ENCODE measurements around the gene DDX51. TPM values are rescaled to one million over a fixed set of nuclear protein-coding genes. Genes with fewer than 3 reads are reported as not detected.

Gene DDX51
- total and polyA plus RNA-seq, 2 experiments from 2014 or later, result 3.7 to 7.5 TPM

DNA sequence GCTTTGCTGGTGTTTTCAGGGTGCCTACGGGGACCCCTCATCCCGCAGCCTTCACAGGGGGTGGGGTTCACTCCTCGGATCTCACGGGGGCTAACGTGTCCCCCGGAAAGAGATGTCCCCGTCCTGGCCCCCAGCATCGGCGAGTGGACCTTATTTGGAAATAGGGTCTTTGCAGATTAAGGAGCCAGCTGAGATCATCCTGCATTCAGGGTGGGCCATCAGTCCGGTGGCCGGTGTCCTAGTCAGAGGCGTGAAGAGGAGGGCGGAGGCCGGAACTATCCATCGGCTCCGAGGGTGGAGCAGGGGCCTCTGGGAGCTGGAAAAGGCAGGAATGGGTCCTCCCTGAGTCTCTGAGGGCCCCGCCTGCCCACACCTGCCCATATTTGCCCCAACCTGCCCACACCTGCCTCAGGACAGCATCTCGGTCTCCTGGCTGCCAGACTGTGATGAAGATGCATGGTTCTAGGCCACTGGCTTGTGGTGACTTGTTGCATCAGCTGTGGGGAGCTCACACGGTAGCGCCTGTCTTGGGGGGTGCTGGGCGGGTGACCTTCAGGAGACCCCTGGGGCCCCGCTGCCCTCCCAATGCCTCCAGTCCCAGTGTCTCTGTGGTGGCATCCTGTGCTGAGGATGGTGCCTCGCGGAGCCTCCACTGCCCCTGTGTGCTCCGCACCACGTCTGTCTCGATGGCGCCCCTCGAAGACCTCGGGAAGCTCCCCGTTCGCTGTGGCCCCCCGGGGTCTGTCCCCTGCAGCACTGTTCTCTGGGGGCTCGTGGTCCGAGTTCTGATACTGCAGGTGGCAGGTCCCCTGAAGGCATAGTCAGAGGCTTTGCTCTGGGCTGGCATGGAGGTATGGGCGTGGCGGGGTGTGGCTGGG is 14.8 kb upstream of the DDX51 start:
- Histone ChIP-seq H3K36me3 (ENCODE audit: low read depth) (no peaks in the 10 kb centered on the region), H3K79me2 (ENCODE audit: insufficient read depth) (no peaks in the 10 kb centered on the region), H3F3A (ENCODE audit: insufficient read depth) (peaks cover 23% of the 10 kb centered on the region), H3K4me1 (ENCODE audit: insufficient read depth) (peaks cover 9% of the 10 kb centered on the region), H3K27ac (no peak overlapping the region), H2AFZ (no peak overlapping the region), H3K27me3 (replicated peaks; ENCODE audit: insufficient read depth) (no peaks in the 10 kb centered on the region), H3K4me3 (no peak overlapping the region), H4K20me1 (ENCODE audit: insufficient read depth) (no peaks in the 10 kb centered on the region), H3K9ac (no peak overlapping the region), H3K9me3 (ENCODE audit: low read depth) (no peaks in the 10 kb centered on the region), H3K9me2 (ENCODE audit: insufficient read depth) (no peaks in the 10 kb centered on the region), H3K4me2 (ENCODE audit: unreplicated experiment) (no peak overlapping the region)
- in situ Hi-C loops (cut with MboI), result loop anchor here (25.0 kb wide), 1 partner anchor 453 kb away; the partner anchor contains the start of genes LRCOL1 and P2RX2
- TF ChIP-seq EZH2 (IDR thresholded peaks at IDR 0.05; ENCODE audit: insufficient read depth, poor library complexity, severe bottlenecking) (no peak), EZH2phosphoT487 (IDR thresholded peaks at IDR 0.05; ENCODE audit: insufficient read depth, low read depth) (no peak)
- WGBS, 2 experiments (ENCODE audit: low coverage in 1 of 2, low lambda C conversion rate in 2 of 2, missing lambda C conversion rate in 2 of 2), result 92 to 95% methylated on average over 33 to 36 of the region's 37 CpGs
- DNase-seq, result no peak

- no peak overlapping the region for H3K27ac ChIP-seq
- no peak for DNase-seq
- H4K20me1 ChIP-seq (ENCODE audit: insufficient read depth), result no peaks in the 10 kb centered on the region
- peaks cover 6% of the 10 kb centered on the region for H3K4me1 ChIP-seq (ENCODE audit: insufficient read depth)
- no peaks in the 10 kb centered on the region for H3K9me3 ChIP-seq (ENCODE audit: low read depth)
- in situ Hi-C loops (cut with MboI), result loop anchor here (25.0 kb wide), 1 partner anchor 454 kb away; the partner anchor contains the start of genes LRCOL1 and P2RX2
- no peak for TF ChIP-seq EZH2phosphoT487 (IDR thresholded peaks at IDR 0.05; ENCODE audit: insufficient read depth, low read depth)
- no peak for TF ChIP-seq EZH2 (IDR thresholded peaks at IDR 0.05; ENCODE audit: insufficient read depth, poor library complexity, severe bottlenecking)
- no peaks in the 10 kb centered on the region for H3K9me2 ChIP-seq (ENCODE audit: insufficient read depth)
- no peaks in the 10 kb centered on the region for H3K36me3 ChIP-seq (ENCODE audit: low read depth)
- H3K4me2 ChIP-seq (ENCODE audit: unreplicated experiment), result no peak overlapping the region
- no peaks in the 10 kb centered on the region for H3K79me2 ChIP-seq (ENCODE audit: insufficient read depth)
- no peaks in the 10 kb centered on the region for H3K27me3 ChIP-seq (replicated peaks; ENCODE audit: insufficient read depth)
- H2AFZ ChIP-seq, result no peak overlapping the region
- 92 to 98% methylated on average over 5 of the region's 5 CpGs for WGBS, 2 experiments (ENCODE audit: low coverage in 1 of 2, low lambda C conversion rate in 2 of 2, missing lambda C conversion rate in 2 of 2)
- no peak overlapping the region for H3K4me3 ChIP-seq
- H3K9ac ChIP-seq, result no peak overlapping the region
- H3F3A ChIP-seq (ENCODE audit: insufficient read depth), result peaks cover 23% of the 10 kb centered on the region
These were observed 13.8 kb upstream of the DDX51 start for GRCh38 chr12:132157733-132158409.

GRCh38 chr12:132156573-132157325 is 12.6 kb upstream of the DDX51 start:
- Histone ChIP-seq H3K9me2 (ENCODE audit: insufficient read depth) (no peaks in the 10 kb centered on the region), H3F3A (ENCODE audit: insufficient read depth) (peaks cover 20% of the 10 kb centered on the region), H3K27me3 (replicated peaks; ENCODE audit: insufficient read depth) (no peaks in the 10 kb centered on the region), H4K20me1 (ENCODE audit: insufficient read depth) (no peaks in the 10 kb centered on the region), H3K9ac (no peak overlapping the region), H3K9me3 (ENCODE audit: low read depth) (no peaks in the 10 kb centered on the region), H2AFZ (no peak overlapping the region), H3K36me3 (ENCODE audit: low read depth) (no peaks in the 10 kb centered on the region), H3K4me1 (ENCODE audit: insufficient read depth) (no peaks in the 10 kb centered on the region), H3K4me2 (ENCODE audit: unreplicated experiment) (no peak overlapping the region), H3K27ac (no peak overlapping the region), H3K4me3 (no peak overlapping the region), H3K79me2 (ENCODE audit: insufficient read depth) (no peaks in the 10 kb centered on the region)
- TF ChIP-seq EZH2 (IDR thresholded peaks at IDR 0.05; ENCODE audit: insufficient read depth, poor library complexity, severe bottlenecking), result no peak
- TF ChIP-seq EZH2phosphoT487 (IDR thresholded peaks at IDR 0.05; ENCODE audit: insufficient read depth, low read depth), result no peak
- in situ Hi-C loops (cut with MboI), result loop anchor here (25.0 kb wide), 1 partner anchor 456 kb away; the partner anchor contains the start of genes LRCOL1 and P2RX2
- DNase-seq, result no peak
- WGBS, 2 experiments (ENCODE audit: low coverage in 1 of 2, low lambda C conversion rate in 2 of 2, missing lambda C conversion rate in 2 of 2), result 85 to 100% methylated on average over 2 to 8 of the region's 8 CpGs
